Ramos (cell line): ENCODE data around the gene LYPD6B.

Experiments used
- in situ Hi-C: fragments of 300-500 bp; cut with MboI; formaldehyde crosslinking; loops from one replicate; pipeline ENCODE4 v1.14.3; 2022; ENCODE audit warnings: low sequenced_read_pairs; ENCODE audit not compliant: unreplicated experiment

Gene LYPD6B

DNA sequence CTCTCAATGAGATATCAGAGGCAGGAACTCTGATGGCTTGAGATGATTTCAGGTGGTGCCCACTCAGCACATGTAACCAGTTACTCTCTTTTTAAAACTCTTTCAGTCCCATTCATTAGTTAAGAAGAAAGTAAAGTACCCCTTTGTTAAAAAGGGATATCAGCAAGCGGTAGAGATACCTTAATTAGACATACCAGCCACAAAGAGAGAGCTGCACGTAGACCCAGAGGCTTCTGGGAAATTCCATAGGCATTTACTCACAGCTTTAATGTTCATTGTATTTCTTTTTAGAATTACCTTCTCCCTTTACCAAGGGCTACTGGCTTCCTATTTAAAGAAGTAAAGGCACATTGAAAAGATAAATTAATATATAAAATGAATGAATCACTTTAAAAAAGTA, 63.3 kb downstream of the LYPD6B start:
- in situ Hi-C loops, result no loop called here

DNA sequence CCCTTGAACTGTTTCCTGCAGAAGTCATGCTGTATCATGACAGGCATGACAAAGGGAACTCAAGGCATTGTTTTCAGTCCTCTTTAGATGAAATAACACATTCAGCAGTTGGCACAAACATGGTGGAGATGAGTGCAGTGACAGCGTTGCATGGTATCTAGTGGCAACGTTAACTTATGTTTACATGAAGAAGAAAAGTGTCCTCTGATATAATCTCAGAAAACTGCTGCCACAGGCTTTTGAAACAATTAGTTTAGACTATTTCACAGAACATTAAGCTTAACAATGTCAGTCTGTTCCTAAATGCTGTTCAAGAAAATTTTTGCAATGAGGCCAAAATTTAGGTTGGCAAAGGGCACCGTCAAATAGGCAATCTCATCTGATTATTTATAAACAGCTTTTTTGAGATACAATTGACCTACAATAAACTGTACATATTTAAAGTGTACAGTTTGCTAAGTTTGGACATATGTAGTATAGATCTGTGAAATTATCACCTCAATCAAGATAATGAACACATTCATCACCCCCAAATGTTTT, 64.7 kb downstream of the LYPD6B start:
- in situ Hi-C loops, result no loop called here

DNA sequence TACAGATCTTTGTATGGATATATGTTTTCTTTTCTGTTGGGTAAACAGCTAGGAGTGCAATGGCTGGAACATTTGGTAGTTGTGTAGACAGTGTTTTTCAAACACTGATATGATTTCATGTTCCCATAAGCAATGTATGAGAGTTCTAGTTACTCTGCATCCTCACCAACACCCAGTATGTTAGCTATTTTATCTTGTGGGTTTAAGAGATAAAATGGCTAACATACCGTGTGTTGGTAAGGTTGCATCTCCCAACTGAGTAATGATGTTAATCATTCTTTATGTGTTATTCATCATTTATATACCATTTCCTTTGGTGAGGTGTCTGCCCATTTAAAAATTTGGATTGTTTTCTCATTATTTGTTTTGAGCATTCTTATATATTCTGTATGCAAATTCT, 65.7 kb downstream of the LYPD6B start:
- in situ Hi-C loops, result no loop called here

DNA sequence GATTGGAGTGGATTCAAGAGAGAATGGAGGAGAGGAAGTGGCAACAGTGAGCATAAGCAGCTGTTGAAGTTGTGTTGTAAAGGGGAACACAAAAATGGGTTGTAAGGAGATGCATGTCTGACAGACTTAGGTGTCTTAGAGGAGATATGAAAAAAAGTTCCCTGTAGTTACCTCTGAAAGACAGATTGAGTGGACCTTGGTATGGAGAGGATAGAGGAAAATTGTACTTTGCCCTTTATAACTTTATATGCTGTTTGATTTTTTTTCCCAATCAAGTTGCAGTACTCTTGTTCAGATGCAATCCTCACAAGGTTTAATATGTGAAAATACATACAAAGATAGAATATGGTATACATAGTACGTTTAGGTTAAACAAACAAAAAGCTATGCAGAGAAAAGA, 73.6 kb downstream of the LYPD6B start:
- in situ Hi-C loops, result no loop called here

GRCh38 chr2:149112713-149113112, 74.2 kb downstream of the LYPD6B start:
- in situ Hi-C loops, result no loop called here

- in situ Hi-C loops, result no loop called here
Measured at GRCh38 chr2:149115781-149116180, 77.3 kb downstream of the LYPD6B start.

DNA sequence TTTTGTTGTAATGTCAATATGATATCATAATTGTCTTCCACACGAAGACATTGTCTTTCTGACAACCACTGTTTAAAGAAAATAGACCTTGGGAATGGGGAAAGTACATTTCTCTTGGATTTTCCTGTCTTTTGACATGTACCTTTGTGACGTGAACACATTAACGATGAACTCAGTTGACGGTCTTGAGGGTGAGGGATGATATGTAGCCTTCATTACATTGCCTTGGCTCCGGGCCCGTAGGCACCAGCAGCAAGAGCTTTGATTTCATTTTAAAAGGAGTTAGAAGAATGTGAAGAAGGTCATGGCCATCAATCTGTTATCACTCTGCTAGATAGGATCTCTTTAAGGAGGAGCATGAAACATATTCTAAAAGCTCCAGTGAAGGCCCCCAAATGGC, 80.9 kb downstream of the LYPD6B start:
- in situ Hi-C loops, result no loop called here

GRCh38 chr2:149122516-149122915, 84.0 kb downstream of the LYPD6B start:
- in situ Hi-C loops, result no loop called here

- in situ Hi-C loops, result no loop called here
Measured at GRCh38 chr2:149125031-149125725, 86.7 kb downstream of the LYPD6B start.

DNA sequence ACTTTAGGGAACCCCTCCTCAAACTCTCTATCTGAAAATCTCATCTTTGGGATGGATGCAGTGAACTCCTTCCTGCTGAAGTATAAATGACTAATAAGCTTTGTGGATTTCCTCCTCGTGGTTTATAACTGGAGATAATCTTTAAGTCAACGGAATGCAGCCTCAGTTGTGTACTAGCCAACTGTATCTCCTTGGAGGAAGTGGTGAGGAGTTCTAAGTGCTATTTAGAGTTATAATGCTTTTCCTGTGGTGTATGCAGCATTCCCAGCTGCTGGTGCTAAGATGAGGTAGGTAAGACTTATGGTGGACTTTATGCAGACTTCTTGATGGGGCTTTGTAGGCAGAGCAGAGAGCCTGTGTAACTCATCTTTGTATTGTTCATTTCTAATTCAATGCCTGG, 90.9 kb downstream of the LYPD6B start:
- in situ Hi-C loops, result no loop called here

- in situ Hi-C loops, result no loop called here
Measured at GRCh38 chr2:149132339-149132738, 93.8 kb downstream of the LYPD6B start.

GRCh38 chr2:149132901-149133300, 94.4 kb downstream of the LYPD6B start:
- in situ Hi-C loops, result no loop called here

- in situ Hi-C loops, result no loop called here
Measured at GRCh38 chr2:149134335-149134923, 95.9 kb downstream of the LYPD6B start.

- in situ Hi-C loops, result no loop called here
Measured at GRCh38 chr2:149136111-149136510, 97.6 kb downstream of the LYPD6B start.

DNA sequence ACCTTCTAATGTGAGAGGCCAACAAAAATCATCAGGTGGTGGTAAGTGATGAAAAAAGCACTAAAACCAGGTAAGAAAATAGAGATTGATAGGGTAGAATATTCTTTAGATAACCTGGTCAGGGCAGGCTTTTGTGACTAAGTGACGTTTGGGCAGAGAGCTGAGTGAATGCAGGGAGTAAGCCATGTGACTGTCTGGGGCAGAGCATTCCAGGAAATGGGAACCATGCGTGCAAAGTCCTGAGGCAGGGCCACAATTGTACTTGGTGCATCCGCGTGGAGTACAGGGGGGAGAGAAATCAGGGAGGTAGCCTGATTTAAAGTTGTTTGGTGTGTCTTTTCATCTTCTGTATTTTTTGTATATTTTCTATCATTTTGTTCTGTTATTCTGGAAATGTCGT, 102.5 kb downstream of the LYPD6B start:
- in situ Hi-C loops, result no loop called here

GRCh38 chr2:149143734-149144133, 105.2 kb downstream of the LYPD6B start:
- in situ Hi-C loops, result no loop called here

- in situ Hi-C loops, result no loop called here
Measured at GRCh38 chr2:149145314-149146295, 107.1 kb downstream of the LYPD6B start.

- in situ Hi-C loops, result no loop called here
Measured at GRCh38 chr2:149146876-149147275, 108.4 kb downstream of the LYPD6B start.

GRCh38 chr2:149148194-149149006, 109.9 kb downstream of the LYPD6B start:
- in situ Hi-C loops, result no loop called here

DNA sequence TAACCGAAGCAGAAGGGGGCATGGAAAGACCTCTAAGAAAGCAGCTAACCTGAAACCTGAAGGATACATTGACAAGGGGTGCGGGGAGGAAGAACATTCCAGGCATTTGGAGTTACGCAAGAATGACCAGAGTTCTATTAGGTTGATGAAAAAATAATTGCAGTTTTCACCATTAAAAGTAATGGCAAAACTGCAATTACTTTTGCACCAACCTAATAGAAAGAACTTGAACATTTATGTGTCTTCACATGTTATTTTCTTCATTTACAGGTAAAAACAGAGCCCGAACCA, 110.5 kb downstream of the LYPD6B start:
- in situ Hi-C loops, result no loop called here
